8988T (cell line): ENCODE data around the gene FCHSD2.
"Not testable (repeated sequence)": the region's sequence is repeated elsewhere in the genome, so short reads cannot be mapped to it uniquely, and the experiment has no call there.

Source experiments
- DNase-seq: peaks from one replicate; pipeline ENCODE4 v3.0.0; 2011

The FCHSD2 gene

DNA sequence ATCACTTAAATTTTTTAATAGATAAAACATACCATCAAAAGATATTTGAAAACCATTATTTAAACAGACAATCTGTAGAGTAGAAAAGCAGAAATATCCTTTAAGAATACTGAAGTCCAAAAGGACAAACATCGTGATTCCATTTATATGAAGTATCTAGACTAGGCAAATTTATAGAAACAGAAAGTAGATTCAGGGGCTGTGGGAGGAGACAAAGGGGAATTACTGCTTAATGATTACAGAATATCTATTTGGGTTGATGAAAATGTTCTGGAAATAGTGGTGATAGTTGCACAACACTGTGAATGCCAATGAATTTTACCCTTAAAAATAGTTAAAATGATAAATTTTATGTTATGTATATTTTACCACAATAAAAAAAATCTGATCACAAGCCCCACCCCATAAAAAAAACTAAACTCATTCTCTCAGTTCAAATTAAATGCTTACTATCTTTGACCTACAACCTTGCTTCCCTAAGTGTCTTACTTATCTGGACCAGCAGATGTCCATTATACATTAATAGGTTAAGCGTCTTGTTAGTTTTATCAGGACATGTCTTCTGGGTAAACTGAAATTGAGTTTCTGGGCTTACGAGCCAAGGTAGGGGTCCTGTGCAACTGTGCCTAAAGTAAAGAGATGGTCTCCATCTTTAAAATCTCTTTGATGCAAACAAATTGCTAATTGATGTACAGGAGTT lies 86.3 kb downstream of the FCHSD2 start:
- DNase-seq: no peak

DNA sequence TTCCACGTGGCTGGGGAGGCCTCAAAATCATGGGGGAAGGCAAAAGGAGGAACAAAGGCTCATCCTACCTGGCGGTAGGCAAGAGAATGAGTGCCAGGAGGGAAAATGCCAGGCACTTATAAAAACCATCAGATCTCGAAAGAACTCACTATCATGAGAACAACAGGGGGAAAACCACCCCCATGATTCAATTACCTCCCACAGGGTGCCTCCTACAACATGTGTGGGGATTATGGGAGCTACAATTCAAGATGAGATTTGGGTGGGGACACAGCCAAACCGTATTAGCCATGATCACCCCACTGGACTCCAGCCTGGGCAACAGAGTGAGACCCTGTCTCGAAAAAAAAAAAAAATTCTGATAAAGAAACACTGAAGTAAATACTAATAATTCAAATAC lies 87.1 kb downstream of the FCHSD2 start:
- DNase-seq: no peak

DNA sequence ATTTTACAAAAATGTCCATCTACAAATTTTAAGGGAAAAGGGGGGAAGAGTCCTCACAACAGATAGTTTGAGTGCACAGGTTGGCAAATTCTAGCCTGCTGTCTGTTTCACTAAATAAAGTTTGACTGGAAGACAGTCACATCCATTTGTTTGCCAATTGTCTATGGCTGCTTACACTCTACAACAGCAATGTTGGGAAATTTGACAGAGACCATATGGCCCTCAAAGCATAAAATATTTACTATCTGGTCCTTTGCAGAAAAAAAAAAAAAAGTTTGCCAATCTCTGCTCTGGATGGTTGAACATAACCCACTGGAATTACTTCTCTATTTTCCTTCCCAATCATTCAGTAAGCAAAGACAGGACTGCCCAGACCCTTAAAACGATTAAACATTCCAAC lies 88.2 kb downstream of the FCHSD2 start:
- DNase-seq: no peak

DNA sequence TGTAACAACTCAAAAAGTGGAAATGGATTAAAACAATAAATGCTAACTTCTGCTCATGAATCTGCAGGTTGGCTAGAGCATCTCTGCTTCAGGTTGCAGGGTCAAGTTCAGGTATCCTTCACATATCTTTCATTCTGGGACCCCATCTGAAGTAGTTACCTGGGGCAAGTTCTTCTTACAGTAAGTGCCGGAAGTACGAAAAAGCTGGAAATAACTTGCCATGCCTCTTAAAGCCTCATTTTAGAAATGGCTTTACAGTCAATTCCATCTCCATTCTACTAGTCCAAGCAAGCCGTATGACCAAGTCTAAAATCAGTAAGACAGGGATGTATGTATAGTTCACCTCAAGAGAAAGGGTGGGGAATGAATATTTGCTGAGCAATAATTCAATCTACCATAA lies 93.7 kb downstream of the FCHSD2 start:
- no peak for DNase-seq

DNA sequence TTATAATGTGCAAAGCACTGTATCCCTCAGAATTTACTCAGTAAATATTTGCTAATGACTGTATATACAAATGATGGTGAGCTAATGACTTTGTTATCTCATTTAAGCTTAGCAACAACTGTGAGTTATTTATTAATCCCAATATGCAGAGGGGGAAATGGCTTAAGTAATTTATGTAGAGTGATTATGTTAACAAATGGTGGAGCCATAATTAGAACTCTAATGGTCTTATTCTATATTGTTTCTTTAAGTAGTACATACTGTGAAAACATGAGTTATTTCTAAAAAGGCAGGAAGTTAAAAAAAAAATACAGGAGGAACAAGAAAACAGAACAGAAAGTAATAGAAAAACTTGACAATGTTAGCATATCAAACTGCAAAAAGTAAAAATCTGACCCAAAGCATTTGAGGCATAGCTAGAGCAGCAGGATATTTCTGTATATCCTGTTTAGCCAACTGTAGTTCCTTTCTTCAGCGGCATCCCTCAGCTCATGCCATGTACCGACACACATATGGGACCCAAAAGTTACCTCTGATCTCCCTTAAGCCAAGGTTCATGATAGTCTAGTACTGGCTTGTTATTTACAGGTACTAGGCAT lies 94.2 kb downstream of the FCHSD2 start:
- no peak for DNase-seq

DNA sequence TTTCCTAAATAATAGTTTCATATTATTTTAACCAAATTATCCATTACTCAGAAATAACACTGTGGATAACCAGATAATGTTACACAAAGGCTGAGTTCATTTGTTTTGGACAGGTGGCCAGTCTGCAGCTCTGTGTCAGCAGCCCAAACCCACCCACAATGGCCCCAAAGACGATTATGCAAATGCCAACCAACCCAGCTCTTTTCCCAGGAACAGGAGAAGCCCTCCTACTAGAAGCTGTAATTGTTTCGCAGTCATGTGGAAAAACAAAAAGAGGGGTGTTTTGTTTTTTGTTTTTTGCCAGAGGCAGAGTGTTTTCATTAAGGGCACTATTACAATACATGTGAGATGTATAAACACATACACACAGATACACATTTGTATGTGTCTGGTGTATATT lies 102.1 kb downstream of the FCHSD2 start:
- DNase-seq: no peak

DNA sequence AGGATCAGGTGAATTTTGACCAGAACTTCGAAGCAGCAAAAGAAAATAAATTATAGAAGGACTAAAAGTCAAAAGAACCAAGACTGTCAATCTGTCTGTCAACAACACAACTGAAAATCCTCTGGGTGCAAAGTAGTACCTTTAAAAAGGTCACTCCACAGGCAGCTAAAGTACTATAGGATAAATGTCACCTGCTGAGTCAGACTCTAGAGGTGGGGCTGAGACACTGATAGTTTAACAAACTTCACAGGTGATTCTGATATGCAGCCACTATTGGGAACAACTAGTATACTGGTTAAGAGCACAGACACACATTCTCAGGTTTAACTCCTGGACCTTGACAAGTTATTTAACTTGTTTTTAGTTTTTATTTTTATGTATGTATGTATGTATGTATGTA lies 107.3 kb downstream of the FCHSD2 start:
- DNase-seq: no peak

DNA sequence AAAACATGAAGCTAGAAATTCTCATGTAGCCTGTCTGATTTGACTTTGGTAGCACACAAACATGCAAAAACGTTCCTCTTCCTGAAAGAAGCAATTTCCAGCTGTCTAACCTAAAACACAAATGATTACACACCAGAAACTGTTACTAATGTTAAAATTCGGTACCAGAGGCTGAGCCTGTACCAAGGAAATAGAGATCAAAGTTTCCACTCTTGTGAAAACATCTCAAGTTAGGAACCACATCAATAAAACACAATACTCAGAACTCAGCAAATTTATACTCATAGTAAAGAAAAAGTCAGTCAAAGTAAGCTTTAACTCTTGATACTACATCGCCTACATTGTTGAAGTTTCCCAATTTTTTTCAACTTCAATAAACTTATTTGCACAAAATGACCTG lies 107.8 kb downstream of the FCHSD2 start:
- no peak for DNase-seq

DNA sequence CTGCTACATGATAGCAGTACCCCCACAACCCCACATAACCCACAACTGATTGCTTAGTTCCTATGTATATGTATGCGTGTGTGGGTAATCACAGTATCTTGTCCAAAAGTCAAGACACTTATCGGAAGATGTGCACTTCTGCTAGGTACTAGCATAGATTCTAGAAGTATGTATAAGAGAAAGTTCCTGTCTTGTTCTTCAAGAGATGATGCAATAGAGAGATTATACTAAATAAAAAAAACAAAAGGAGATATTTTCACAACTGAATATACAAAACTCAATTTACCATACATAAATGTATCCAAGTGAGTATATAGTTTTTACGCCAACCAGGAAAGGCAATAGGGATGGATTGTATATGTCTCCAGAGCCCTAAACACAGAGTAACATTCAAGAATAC lies 112.0 kb downstream of the FCHSD2 start:
- DNase-seq: no peak

DNA sequence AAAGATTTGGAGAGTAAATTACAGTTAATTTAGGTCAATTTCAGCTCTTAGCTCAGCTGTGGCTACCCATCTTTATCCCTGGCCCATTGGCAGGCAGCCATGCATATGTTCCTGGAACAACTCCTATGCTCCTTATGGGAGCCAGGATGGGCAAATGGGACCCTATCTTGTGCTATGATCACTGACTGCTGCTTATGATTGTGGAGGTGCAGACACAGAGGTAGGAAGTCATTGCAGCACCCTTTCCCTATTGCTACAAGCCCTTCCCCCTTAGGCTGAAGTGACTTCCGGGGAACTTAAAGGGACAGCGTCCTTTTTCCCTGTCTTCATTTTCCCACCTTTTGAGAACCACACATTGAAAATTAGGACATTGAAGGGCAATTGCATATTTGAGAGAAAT lies 112.7 kb downstream of the FCHSD2 start:
- no peak for DNase-seq

DNA sequence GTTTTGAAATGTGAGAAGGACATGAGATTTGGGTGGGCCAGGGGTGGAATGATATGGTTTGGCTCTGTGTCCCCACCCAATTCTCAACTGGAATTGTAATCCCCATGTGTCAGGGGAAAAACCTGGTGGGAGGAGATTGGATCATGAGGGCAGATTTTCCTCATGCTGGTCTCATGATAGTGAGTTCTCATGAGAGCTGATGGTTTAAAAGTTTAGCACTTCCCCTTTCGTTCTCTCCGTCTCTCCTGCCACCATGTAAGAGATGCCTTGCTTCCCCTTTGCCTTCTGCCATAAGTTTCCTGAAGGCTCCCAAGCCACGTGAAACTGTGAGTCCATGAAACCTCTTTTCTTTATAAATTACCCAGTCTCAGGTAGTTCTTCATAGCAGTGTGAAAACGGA lies 113.5 kb downstream of the FCHSD2 start:
- no peak for DNase-seq

DNA sequence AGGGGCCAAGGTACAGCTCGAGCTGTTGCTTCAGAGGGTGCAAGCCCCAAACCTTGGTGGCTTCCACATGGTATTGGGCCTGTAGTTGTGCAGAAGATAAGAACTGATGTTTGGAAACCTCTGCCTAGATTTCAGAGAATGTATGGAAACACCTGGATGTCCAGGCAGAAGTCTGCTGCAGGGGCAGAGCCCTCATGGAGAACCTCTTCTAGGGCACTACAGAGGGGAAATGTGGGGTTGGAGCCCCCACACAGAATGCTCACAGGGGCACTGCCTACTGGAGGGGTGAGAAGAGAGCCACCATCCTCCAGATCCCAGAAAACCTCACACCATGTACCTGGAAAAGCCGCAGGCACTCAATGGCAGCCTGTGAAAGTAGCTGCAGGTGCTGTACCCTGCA lies 114.3 kb downstream of the FCHSD2 start:
- not testable (repeated sequence) for DNase-seq

DNA sequence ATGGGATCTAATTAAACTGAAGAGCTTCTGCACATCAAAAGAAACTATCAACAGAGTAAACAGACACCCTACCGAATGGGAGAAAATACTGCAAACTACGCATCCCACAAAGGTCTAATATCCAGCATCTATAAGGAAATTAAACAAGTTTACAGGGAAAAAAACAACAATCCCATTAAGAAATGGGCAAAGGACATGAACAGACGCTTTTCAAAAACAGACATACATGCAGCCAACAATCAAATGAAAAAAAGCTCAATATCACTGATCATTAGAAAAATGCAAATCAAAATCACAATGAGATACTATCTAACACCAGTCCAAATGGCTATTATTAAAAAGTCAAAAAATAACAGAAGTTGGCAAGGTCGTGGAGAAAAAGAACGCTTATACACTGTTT lies 117.5 kb downstream of the FCHSD2 start:
- DNase-seq: no peak

DNA sequence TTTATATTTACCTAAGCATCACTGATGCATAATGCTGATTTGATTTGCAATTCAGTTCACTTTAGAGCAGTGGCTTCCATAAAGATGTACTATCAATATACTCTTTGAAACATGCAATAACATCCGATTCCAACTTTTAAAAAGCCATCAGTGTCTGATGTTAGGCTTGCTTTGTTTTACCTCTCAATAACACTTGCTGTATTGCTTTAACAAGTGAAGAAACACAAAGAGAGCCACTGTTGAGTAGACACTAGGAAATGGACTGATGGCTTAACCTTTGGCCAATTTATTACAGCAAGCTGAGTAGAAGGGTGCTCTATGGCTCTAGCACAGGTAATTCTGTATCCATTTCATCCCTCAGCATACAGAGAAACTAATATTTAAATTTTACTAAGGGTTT lies 122.1 kb downstream of the FCHSD2 start:
- no peak for DNase-seq

DNA sequence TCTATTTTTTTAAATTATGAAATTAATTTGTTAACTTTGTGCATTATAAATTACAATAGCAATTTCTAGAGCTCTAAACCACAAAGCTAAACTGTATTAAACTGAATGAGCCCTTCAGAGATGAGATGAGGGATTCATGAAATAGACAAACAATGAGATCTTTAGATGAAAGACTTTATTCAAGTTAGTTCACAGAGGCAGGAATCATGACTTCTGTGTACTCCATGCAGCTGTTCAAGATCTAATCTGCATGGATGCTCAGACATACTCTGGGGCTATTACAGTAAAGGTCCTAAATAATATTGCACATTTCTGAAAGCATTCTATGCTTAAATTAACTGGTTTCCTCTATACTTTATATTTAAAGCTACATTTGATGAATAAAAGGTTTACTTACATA lies 122.7 kb downstream of the FCHSD2 start:
- DNase-seq: no peak

DNA sequence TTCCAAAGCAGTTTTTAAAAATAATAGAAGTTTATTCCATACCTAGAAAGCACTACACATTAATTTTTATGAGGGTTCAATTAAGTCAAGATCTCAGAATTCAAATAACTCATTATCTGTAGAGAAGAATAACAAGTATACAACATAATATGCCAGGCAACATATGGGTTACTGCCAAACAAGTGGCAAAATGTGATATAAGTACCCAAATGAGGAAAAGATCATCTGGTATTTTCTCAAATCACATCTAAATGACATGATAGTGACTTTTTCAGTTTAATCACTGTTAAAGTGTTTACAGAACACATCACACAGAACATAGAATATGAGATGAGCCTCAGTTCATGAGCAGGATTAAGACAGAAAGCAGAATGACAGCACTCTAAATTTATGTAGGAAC lies 123.3 kb downstream of the FCHSD2 start:
- no peak for DNase-seq

DNA sequence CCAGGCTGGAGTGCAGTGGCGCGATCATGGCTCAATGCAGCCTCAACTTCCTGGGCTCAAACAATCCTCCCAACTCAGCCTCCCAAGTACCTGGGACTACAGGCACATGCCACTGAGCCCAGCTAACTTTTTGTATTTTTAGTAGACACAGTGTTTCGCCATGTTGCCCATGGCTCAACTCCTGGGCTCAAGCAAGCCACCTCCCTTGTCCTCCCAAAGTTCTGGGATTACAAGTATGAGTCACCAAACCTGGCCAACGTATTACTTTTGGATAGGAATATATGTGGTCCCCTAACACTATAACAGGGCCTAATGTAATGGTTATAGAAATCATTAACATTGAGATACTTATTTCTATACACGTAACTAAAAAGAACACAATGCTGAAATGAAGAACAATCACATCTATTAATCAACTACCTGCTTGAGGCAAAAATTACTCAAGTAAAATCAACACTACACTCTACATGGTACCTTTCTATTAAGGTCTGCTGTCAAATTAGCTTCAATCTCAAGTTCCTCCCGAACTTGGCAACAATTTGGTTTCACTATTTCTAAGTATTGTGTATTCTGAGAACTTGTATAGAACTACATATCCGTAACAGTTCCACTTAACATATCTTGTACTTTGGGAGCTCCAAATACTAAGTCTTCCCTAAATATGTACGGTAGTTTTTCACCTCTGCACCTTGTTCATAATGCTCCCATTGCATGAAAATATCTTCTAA lies 124.9 kb downstream of the FCHSD2 start:
- no peak for DNase-seq

DNA sequence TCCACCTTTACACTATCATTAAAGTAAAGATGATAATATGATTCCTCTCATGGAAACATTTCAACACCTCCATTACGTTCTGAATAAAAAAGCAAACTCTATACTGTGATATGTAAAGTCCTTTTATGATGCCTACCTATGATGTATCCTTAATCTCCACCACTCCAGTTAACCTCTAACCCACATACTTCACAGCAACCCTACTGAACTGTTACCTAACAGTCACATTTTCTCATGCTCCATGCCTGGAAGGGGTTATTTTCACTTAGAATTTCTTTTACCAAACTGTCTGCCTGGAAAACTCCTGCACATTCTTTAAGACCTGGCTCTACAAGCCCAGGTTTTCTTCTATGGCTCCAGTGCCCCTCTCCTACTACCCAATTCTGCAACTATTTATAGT lies 129.1 kb downstream of the FCHSD2 start:
- DNase-seq: no peak

DNA sequence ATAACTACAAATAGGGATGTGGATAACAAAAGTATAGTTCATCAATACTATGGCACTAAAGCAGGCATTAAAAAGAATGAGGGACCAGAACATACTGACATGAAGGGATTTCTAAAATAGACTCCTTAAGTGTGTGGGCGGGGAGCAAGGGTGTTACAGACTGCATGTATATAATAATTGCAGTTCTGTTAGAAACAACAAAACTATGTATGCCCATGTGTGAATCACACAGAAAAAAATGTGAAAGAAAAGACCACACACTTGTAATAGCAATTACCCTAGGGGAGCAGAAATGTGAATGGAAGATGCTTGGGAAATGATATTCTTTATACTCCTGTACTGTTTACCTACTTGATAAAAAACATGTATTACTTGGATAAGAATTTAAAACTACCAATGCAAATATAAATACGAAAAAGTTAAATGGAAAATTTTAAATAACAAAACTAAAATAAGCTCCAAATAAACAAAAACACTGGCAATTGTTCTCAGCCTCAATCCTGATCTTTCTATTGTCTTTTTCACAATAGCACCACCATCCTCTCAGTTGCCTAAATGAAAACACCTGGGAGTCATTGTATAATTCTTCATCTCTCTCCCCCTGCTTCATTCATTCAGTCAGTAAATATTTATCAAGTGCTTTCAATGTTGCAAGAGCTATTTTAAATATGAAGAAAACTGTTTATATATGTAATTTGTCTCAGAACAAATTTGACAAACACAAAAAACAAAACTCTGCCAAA lies 129.8 kb downstream of the FCHSD2 start:
- no peak for DNase-seq

DNA sequence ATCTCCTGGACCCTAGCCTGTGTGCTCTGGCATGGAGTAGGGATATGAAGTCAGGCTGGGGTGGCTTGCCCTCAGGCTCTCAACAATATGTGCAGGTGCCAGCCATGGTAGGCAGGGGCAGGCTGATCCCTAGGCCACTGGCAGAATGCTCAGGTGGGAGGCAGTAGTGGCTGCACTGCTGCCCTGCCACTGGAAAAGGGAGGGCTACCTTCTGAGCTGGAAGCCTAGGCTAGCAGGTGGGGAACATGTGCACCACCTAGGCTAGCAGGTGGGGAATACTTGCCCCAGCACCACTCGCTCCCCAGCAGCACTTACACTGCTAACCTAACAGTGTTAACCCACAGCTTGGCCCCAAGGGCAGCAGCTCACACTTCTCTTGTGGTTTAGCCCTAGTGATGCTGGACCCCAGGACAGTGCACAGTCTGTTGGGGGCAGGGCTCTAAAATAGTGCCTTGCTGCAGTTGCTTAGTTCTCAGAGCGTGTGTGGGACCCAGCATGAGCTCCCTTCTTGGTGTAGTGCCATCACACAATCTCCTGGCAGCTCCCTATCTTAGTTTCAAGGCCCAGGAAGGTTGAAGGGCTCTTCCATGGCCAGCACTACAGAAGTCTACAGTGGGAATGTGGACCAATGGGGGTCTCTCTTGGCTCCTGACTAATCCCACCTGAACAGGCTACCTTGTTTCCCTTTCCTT lies 130.8 kb downstream of the FCHSD2 start:
- no peak for DNase-seq

DNA sequence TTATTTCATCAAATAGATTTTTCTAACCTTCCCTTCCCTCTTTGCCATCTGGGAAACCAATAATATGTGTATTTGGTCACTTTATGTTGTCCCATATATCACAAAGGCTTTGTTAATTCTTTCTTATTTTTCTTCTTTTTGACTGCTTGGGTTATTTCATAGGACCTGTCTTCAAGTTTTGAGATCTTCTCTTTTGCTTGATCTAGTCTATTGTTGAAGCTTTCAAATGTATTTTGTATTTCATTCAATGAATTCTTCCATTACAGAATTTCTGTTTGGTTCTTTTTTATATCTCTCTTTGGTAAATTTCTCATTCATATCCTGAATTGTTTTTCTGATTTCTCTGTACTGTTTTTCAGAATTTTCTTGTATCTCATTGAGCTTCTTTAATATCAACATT lies 132.1 kb downstream of the FCHSD2 start:
- DNase-seq: no peak

DNA sequence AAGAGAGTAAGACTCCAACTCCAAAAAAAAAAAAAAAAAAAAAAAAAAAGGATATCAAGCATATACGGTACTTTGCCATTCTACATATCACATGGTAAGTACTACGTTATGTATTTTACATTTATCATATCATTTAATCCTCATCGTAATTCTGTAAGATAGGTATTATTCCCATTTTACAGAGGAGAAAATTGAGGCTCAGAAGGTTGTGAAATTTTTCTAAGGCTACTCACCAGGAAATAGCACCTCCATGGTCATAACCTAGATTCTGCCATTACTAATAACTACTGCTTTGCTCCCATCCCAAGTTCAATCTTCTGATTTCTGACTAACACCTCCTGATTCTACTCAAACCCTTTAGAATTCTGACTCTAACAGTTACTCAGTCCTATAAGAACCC lies 138.0 kb downstream of the FCHSD2 start:
- DNase-seq: no peak

DNA sequence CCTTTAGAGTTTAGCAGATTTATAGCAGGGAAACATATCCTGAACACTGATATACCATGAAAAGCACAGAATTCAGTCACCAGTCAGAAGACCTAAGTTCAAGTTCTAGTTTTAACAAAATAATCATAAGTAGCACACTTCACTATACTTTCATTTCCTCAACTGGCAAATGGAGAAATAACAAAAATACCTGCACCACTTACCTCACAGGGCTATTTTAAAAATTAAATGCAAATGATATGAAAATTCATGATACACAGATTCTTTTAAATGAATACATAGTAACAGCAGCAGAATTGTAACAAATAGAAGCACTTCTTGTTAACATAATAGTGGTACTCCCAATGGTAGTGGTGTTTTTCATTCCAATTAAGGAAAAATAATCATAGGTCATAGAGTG lies 139.0 kb downstream of the FCHSD2 start:
- no peak for DNase-seq
